Mammary epithelial cell (primary cell): Measurements from ENCODE around the gene ZNF107.

Experiments
- CTCF ChIP-seq, 2 donors: IDR thresholded peaks in 1 of 2; conservative IDR thresholded peaks in 1 of 2; 2 replicates each; pipeline ENCODE4 v1.5.1; 2011 to 2012; ENCODE audit warnings: inconsistent platforms in 2 of 2, low read length in 2 of 2, mild to moderate bottlenecking in 2 of 2, control low read depth in 1 of 2, low read depth in 1 of 2; ENCODE audit not compliant: insufficient read depth in 1 of 2; ENCODE audit errors: extremely low read depth in 1 of 2
- EZH2 ChIP-seq: IDR thresholded peaks from 2 replicates; pipeline ENCODE4 v1.6.1; 2012; ENCODE audit warnings: low read length, inconsistent platforms, borderline replicate concordance

DNA sequence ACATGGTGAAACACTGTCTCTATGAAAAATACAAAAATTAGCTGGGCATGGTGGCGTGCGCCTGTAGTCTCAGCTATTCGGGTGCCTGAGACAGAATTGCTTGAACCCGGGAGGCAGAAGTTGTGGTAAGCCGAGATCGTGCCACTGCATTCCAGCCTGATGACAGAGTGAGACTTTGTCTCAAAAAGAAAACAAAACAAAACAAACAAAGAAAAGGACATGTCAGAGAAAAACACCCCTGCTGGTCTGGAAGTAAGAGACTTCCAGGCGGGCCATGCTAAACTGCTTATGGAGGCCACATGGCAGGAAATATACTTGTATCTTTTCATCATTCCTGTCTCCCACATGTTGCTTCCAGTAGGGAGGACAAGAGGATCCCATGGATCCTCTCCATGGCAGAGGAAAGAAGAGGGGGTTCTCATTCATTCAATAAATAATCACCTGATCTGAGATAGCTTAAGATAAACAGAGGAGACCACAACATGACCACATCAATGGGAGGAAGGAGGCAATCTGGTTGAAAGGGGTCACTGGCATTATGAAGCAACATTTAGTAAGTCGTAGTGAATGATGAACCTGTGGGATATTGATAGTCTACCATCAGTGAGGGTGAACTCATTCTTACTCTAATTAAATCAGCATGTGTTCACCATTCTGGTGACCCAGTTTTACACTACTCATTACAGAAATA is 67.8 kb downstream of the ZNF107 start:
- TF ChIP-seq CTCF (conservative IDR thresholded peaks at IDR 0.05 in 1 of 2, IDR thresholded peaks at IDR 0.05 in 1 of 2; ENCODE audit: extremely low read depth in 1 of 2, insufficient read depth in 1 of 2, low read depth in 1 of 2, low read length in 2 of 2) (no peak), EZH2 (no peak)
